Glomerular visceral epithelial cell (primary cell): ENCODE data around the gene MYD88.

Experiments used
- DNase-seq: peaks from one replicate; pipeline ENCODE4 v3.0.0-alpha.2; 2016; ENCODE audit errors: extremely low spot score

The MYD88 gene

GRCh38 chr3:38112378-38112761 lies 26.1 kb upstream of the MYD88 start:
- DNase-seq = no peak

GRCh38 chr3:38114052-38114874 lies 24.2 kb upstream of the MYD88 start:
- DNase-seq = no peak

GRCh38 chr3:38114875-38115644 lies 23.4 kb upstream of the MYD88 start:
- DNase-seq = peak; percentile 62

GRCh38 chr3:38115645-38116427 lies 22.6 kb upstream of the MYD88 start:
- DNase-seq = no peak

GRCh38 chr3:38116471-38117162 lies 21.8 kb upstream of the MYD88 start:
- no peak for DNase-seq

- DNase-seq = peak; percentile 36
These were observed 21.2 kb upstream of the MYD88 start for GRCh38 chr3:38117163-38117716.

- peak; percentile 49 for DNase-seq
These were observed 20.6 kb upstream of the MYD88 start for GRCh38 chr3:38117748-38118420.

GRCh38 chr3:38118421-38119247 lies 19.8 kb upstream of the MYD88 start:
- DNase-seq = no peak

GRCh38 chr3:38119248-38119544 lies 19.3 kb upstream of the MYD88 start:
- no peak for DNase-seq

GRCh38 chr3:38119821-38120692 lies 18.4 kb upstream of the MYD88 start:
- no peak for DNase-seq

GRCh38 chr3:38120693-38121450 lies 17.6 kb upstream of the MYD88 start:
- no peak for DNase-seq

GRCh38 chr3:38121451-38121831 lies 17.0 kb upstream of the MYD88 start:
- DNase-seq = no peak

GRCh38 chr3:38121832-38122461 lies 16.5 kb upstream of the MYD88 start:
- DNase-seq = no peak

- DNase-seq = no peak
These were observed 15.7 kb upstream of the MYD88 start for GRCh38 chr3:38122712-38123290.

GRCh38 chr3:38124324-38125122 lies 13.9 kb upstream of the MYD88 start:
- DNase-seq = no peak

- DNase-seq = no peak
These were observed 12.9 kb upstream of the MYD88 start for GRCh38 chr3:38125305-38126120.
